Measurements from ENCODE around the gene GATAD1. TPM values are rescaled to one million over a fixed set of nuclear protein-coding genes. Genes with fewer than 3 reads are reported as not detected.

Gene GATAD1
- total and polyA plus RNA-seq, 5 donors from 2014 or later, result 5.9 to 17.8 (median 7.2) TPM

DNA sequence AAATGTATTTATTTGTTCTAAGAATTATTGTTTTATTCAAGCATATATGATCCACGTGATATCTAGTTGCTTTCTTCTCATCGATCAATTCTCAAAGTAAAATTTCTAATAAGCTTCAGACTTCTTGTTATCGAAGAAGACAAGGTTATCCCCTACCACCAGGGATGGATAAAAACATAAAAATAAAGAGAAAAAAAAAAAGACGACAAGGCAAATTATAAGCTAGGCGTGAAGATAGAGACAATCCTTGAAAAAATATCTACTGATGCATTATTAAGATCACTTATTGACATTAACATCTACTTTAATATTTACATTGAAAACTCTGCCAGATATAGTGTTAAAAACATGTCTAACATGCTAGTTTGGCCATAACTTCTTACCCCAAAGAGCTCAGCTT lies 61.7 kb downstream of the GATAD1 start:
- H3K27me3 ChIP-seq (ENCODE audit: control insufficient read depth, insufficient read depth, low read length), result no peaks in the 10 kb centered on the region
- no peaks in the 10 kb centered on the region for H3K27me3 Mint-ChIP-seq
- no peaks in the 10 kb centered on the region for H3K4me1 ChIP-seq (ENCODE audit: control insufficient read depth, insufficient read depth, low read length, poor library complexity, severe bottlenecking)
- peaks cover 40% of the 10 kb centered on the region for H3K36me3 Mint-ChIP-seq
- peaks cover 34% of the 10 kb centered on the region for H3K36me3 ChIP-seq (ENCODE audit: control insufficient read depth, insufficient read depth, low read length)
- ATAC-seq (ENCODE audit: low read depth in 2 of 2) (no peak), DNase-seq (no peak)
- peaks cover 0 to 4% (median 0%) of the 10 kb centered on the region in 4 donors for H3K4me1 Mint-ChIP-seq
- no peaks in the 10 kb centered on the region for H3K9me3 ChIP-seq (ENCODE audit: control insufficient read depth in 2 of 2, low read length in 2 of 2)
- H3K9me3 Mint-ChIP-seq, result peaks cover 0 to 2% (median 0%) of the 10 kb centered on the region in 7 donors
- H3K4me3 Mint-ChIP-seq, result no peak overlapping the region
- no peak overlapping the region for H3K4me3 ChIP-seq (ENCODE audit: low read depth, low read length)
- no peak overlapping the region for H3K27ac ChIP-seq (ENCODE audit: insufficient read depth, low read length, poor library complexity, severe bottlenecking)
- no peak overlapping the region for H3K27ac Mint-ChIP-seq

Other genes with a start within 250 kb of the GATAD1 start
- gene KRIT1, start 201.6 kb upstream of the GATAD1 start, total RNA-seq, result 47.4 TPM
- gene KRIT1, start 201.6 kb upstream of the GATAD1 start, polyA plus RNA-seq, result 10 to 100 TPM; 14.4 to 20.9 (median 18.1) TPM
- gene ANKIB1, start 201.5 kb upstream of the GATAD1 start, total RNA-seq, result 74.1 TPM
- gene ANKIB1, start 201.5 kb upstream of the GATAD1 start, polyA plus RNA-seq, result 10 to 100 TPM in 2 of 4 donors, 1 to 10 TPM in 2; 6.5 to 13.3 (median 9.8) TPM
- gene ERVW-1, start 30.5 kb downstream of the GATAD1 start, total RNA-seq, result not detected
- not detected for gene ERVW-1, start 30.5 kb downstream of the GATAD1 start, polyA plus RNA-seq
- gene PEX1, start 81.0 kb downstream of the GATAD1 start, total RNA-seq, result 23.0 TPM
- gene PEX1, start 81.0 kb downstream of the GATAD1 start, polyA plus RNA-seq, result 10 to 100 TPM in 2 of 4 donors, 1 to 10 TPM in 2; 7.9 to 10.3 (median 10.0) TPM
- 33.7 TPM for gene RBM48, start 81.3 kb downstream of the GATAD1 start, total RNA-seq
- 10 to 100 TPM; 30.0 to 51.6 (median 38.7) TPM for gene RBM48, start 81.3 kb downstream of the GATAD1 start, polyA plus RNA-seq
- 80.6 TPM for gene FAM133B, start 142.9 kb downstream of the GATAD1 start, total RNA-seq
- gene FAM133B, start 142.9 kb downstream of the GATAD1 start, polyA plus RNA-seq, result 10 to 100 TPM; 17.5 to 34.0 (median 18.0) TPM

Measured in CD4-positive, CD25-positive, alpha-beta regulatory T cell (primary cell).